ENCODE results near the gene GRIA2. TPM values are rescaled to one million over a fixed set of nuclear protein-coding genes. Genes with fewer than 3 reads are reported as not detected.
"Not testable (repeated sequence)": the region's sequence is repeated elsewhere in the genome, so short reads cannot be mapped to it uniquely, and the experiment has no call there.

GRIA2 gene
- not detected for total RNA-seq

- DNase-seq (ENCODE audit: low read depth in 2 of 3, low spot score in 2 of 3): peak in 2 of 3 donors; percentile 82 to 83
These were observed at the start of gene GRIA2 for GRCh38 chr4:157220371-157220881. TSS of gene GRIA2 (plus strand) at chr4:157220728. CDS start at chr4:157221043, 315 bp downstream.

- DNase-seq (ENCODE audit: low read depth in 2 of 3, low spot score in 2 of 3): peak in 1 of 3 donors; percentile 23
These were observed 48.5 kb upstream of the GRIA2 start for GRCh38 chr4:157172011-157172410.

- DNase-seq (ENCODE audit: low read depth in 2 of 3, low spot score in 2 of 3): not testable (repeated sequence)
These were observed 40.3 kb upstream of the GRIA2 start for GRCh38 chr4:157180268-157180667.

- no peak for DNase-seq (ENCODE audit: low read depth in 2 of 3, low spot score in 2 of 3)
These were observed 36.2 kb upstream of the GRIA2 start for GRCh38 chr4:157184300-157184699.

GRCh38 chr4:157185363-157185762 is 35.2 kb upstream of the GRIA2 start:
- no peak for DNase-seq (ENCODE audit: low read depth in 2 of 3, low spot score in 2 of 3)

- DNase-seq (ENCODE audit: low read depth in 2 of 3, low spot score in 2 of 3): no peak
These were observed 25.2 kb upstream of the GRIA2 start for GRCh38 chr4:157195374-157195773.

- DNase-seq (ENCODE audit: low read depth in 2 of 3, low spot score in 2 of 3): no peak
These were observed 24.5 kb upstream of the GRIA2 start for GRCh38 chr4:157196046-157196445.

GRCh38 chr4:157204634-157205244 is 15.8 kb upstream of the GRIA2 start:
- peak in 2 of 3 donors; percentile 28 to 60 for DNase-seq (ENCODE audit: low read depth in 2 of 3, low spot score in 2 of 3)

- peak in 1 of 3 donors; percentile 55 for DNase-seq (ENCODE audit: low read depth in 2 of 3, low spot score in 2 of 3)
These were observed 2.8 kb upstream of the GRIA2 start for GRCh38 chr4:157217708-157218107.

GRCh38 chr4:157219711-157220370 is 687 bp upstream of the GRIA2 start:
- DNase-seq (ENCODE audit: low read depth in 2 of 3, low spot score in 2 of 3): no peak

- no peak for DNase-seq (ENCODE audit: low read depth in 2 of 3, low spot score in 2 of 3)
These were observed 932 bp downstream of the GRIA2 start for GRCh38 chr4:157221426-157221894.

GRCh38 chr4:157221895-157222770 is 1.6 kb downstream of the GRIA2 start:
- DNase-seq (ENCODE audit: low read depth in 2 of 3, low spot score in 2 of 3): no peak

GRCh38 chr4:157222771-157223160 is 2.2 kb downstream of the GRIA2 start:
- no peak for DNase-seq (ENCODE audit: low read depth in 2 of 3, low spot score in 2 of 3)

- DNase-seq (ENCODE audit: low read depth in 2 of 3, low spot score in 2 of 3): no peak
These were observed 2.9 kb downstream of the GRIA2 start for GRCh38 chr4:157223456-157223855.

- no peak for DNase-seq (ENCODE audit: low read depth in 2 of 3, low spot score in 2 of 3)
These were observed 4.6 kb downstream of the GRIA2 start for GRCh38 chr4:157225096-157225495.

GRCh38 chr4:157226035-157226434 is 5.5 kb downstream of the GRIA2 start:
- DNase-seq (ENCODE audit: low read depth in 2 of 3, low spot score in 2 of 3): no peak

GRCh38 chr4:157226601-157227000 is 6.1 kb downstream of the GRIA2 start:
- DNase-seq (ENCODE audit: low read depth in 2 of 3, low spot score in 2 of 3): no peak

- no peak for DNase-seq (ENCODE audit: low read depth in 2 of 3, low spot score in 2 of 3)
These were observed 11.0 kb downstream of the GRIA2 start for GRCh38 chr4:157231525-157231924.

GRCh38 chr4:157242871-157243270 is 22.3 kb downstream of the GRIA2 start:
- no peak for DNase-seq (ENCODE audit: low read depth in 2 of 3, low spot score in 2 of 3)

- no peak for DNase-seq (ENCODE audit: low read depth in 2 of 3, low spot score in 2 of 3)
These were observed 23.8 kb downstream of the GRIA2 start for GRCh38 chr4:157244348-157244747.

- no peak for DNase-seq (ENCODE audit: low read depth in 2 of 3, low spot score in 2 of 3)
These were observed 24.8 kb downstream of the GRIA2 start for GRCh38 chr4:157245351-157245750.
